GM18498 (cell line): ENCODE data around the gene RASA1.

Experiments used
- ATAC-seq: cut with Tn5 transposase; IDR thresholded peaks from one replicate; pipeline ENCODE4 v1.9.1; 2021; ENCODE audit warnings: mild to moderate bottlenecking, moderate library complexity; ENCODE audit not compliant: unreplicated experiment

RASA1 gene

DNA sequence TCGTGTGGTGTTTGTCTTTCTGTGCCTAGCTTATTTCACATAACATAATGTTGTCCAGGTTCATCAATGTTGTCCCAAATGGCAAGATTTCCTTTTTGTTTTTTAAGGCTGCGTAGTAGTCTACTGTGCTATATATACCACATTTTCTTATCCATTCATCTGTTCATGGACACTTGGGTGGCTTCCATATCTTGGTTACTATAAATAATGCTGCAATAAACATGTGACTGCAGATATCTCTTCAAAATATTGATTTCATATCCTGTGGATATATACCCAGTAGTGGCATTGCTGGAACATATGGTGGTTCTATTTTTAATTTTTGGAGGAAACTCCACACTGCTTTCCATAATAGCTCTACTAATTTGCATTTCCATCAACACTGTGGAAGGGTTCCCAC lies 170.5 kb downstream of the RASA1 start:
- no peak for ATAC-seq
